Endothelial cell of umbilical vein (primary cell): ENCODE results near the gene RNASEH2B. TPM values are rescaled to one million over a fixed set of nuclear protein-coding genes. Genes with fewer than 3 reads are reported as not detected.

Experiments used
- BruUV-seq: library from RNA; stranded (reverse); fragments of 400-500 nt; replicated peaks from 2 replicates; lab custom pipeline; 2021; lab: Mats Ljungman, UMichigan
- CTCF ChIA-PET: fragments of 300-600, 350-600 bp; sonication (Branson Sonifier 250); formaldehyde crosslinking; loops from one replicate; lab custom pipeline; 2021; ENCODE audit warnings: antibody characterized with exemption, inconsistent platforms; lab: Charles Lee
- POLR2A ChIA-PET: fragments of 300-600, 350-600 bp; sonication (Branson Sonifier 250); formaldehyde crosslinking; loops from one replicate; lab custom pipeline; 2021; ENCODE audit warnings: antibody characterized with exemption, inconsistent platforms; lab: Charles Lee
- DNase-seq: peaks from one replicate; pipeline ENCODE4 v3.0.0-alpha.2; 2011; ENCODE audit warnings: low read depth, low spot score
- FAIRE-seq: peaks from 2 replicates; lab custom pipeline; 2011; peaks lifted over from hg19 to GRCh38; lab: Jason Lieb, UNC
- H2AFZ ChIP-seq: 2 replicates; pipeline ENCODE4 v1.6.0; 2012; ENCODE audit warnings: low read depth, low read length, control low read depth, inconsistent platforms
- H3K27ac ChIP-seq: 2 replicates; pipeline ENCODE4 v1.5.1; 2011; ENCODE audit warnings: low read depth, mild to moderate bottlenecking, control low read depth, low read length, moderate library complexity; ENCODE audit not compliant: insufficient read depth
- H3K27me3 ChIP-seq, 2 experiments: 2 replicates each; pipeline versions ENCODE4 v1.6.0 to v1.6.1; 2011; ENCODE audit warnings: low read length in 2 of 2, mixed read lengths in 1 of 2; ENCODE audit not compliant: control insufficient read depth in 2 of 2, insufficient read depth in 2 of 2
- H3K36me3 ChIP-seq, 2 experiments: 2 replicates in 1 of 2; 3 replicates in 1 of 2; pipeline ENCODE4 v1.5.1; 2011; ENCODE audit warnings: low read length in 2 of 2, mild to moderate bottlenecking in 1 of 2, moderate library complexity in 1 of 2; ENCODE audit not compliant: control insufficient read depth in 2 of 2, insufficient read depth in 2 of 2; ENCODE audit errors: extremely low read depth in 1 of 2
- H3K4me1 ChIP-seq: 3 replicates; pipeline ENCODE4 v1.5.1; 2011; ENCODE audit warnings: mild to moderate bottlenecking, low read length; ENCODE audit not compliant: control insufficient read depth, insufficient read depth; ENCODE audit errors: extremely low read depth
- H3K4me2 ChIP-seq: 2 replicates; pipeline ENCODE4 v1.6.1; 2011; ENCODE audit warnings: low read length, control low read depth, mixed read lengths; ENCODE audit not compliant: insufficient read depth
- H3K4me3 ChIP-seq, 3 experiments: fragments of 200-600 bp in 1 of 3; sonication (generic), shearing (Covaris generic) in 1 of 3; replicated peaks in 1 of 3; 2 replicates each; pipeline ENCODE4 v1.5.1; 2011 to 2016; ENCODE audit warnings: control low read depth in 3 of 3, low read length in 3 of 3, mild to moderate bottlenecking in 2 of 3, inconsistent platforms in 1 of 3, low read depth in 1 of 3, moderate library complexity in 1 of 3; ENCODE audit not compliant: insufficient read depth in 1 of 3
- H3K79me2 ChIP-seq: 2 replicates; pipeline ENCODE4 v1.6.0; 2012; ENCODE audit warnings: low read length, inconsistent platforms; ENCODE audit not compliant: control insufficient read depth, insufficient read depth
- H3K9ac ChIP-seq: replicated peaks from 2 replicates; pipeline ENCODE3; 2011; ENCODE audit warnings: low read length, control low read depth; ENCODE audit not compliant: insufficient read depth; ENCODE audit errors: extremely low read depth
- H3K9me1 ChIP-seq: replicated peaks from 3 replicates; pipeline ENCODE4 v1.6.0; 2011; ENCODE audit warnings: mild to moderate bottlenecking, low read length; ENCODE audit not compliant: control insufficient read depth, insufficient read depth; ENCODE audit errors: extremely low read depth
- H3K9me3 ChIP-seq: replicated peaks from 2 replicates; pipeline ENCODE4 v1.5.1; 2012; ENCODE audit warnings: low read length, inconsistent platforms; ENCODE audit not compliant: control insufficient read depth, insufficient read depth
- H4K20me1 ChIP-seq: replicated peaks from 2 replicates; pipeline ENCODE3; 2011; ENCODE audit warnings: mild to moderate bottlenecking, low read length; ENCODE audit not compliant: control insufficient read depth, insufficient read depth; ENCODE audit errors: extremely low read depth
- EZH2 ChIP-seq: IDR thresholded peaks from 2 replicates; pipeline ENCODE4 v1.6.1; 2012; ENCODE audit warnings: borderline replicate concordance, low read depth, mild to moderate bottlenecking, moderate library complexity, low read length, inconsistent platforms; ENCODE audit not compliant: severe bottlenecking
- FOS ChIP-seq: IDR thresholded peaks from 2 replicates; pipeline ENCODE4 v1.6.1; 2011; ENCODE audit warnings: mild to moderate bottlenecking, low read length, moderate library complexity, borderline replicate concordance; ENCODE audit not compliant: insufficient read depth
- GATA2 ChIP-seq: IDR thresholded peaks from 2 replicates; pipeline ENCODE4 v1.7.0; 2011; ENCODE audit warnings: low read depth, mild to moderate bottlenecking, moderate library complexity, mixed read lengths, low read length; ENCODE audit not compliant: insufficient read length, insufficient read depth
- JUN ChIP-seq: IDR thresholded peaks from 2 replicates; pipeline ENCODE4 v1.6.1; 2011; ENCODE audit warnings: borderline replicate concordance, low read depth; ENCODE audit not compliant: insufficient read length, insufficient read depth
- MYC ChIP-seq: IDR thresholded peaks from one replicate; pipeline ENCODE4 v1.6.1; 2011; ENCODE audit warnings: mild to moderate bottlenecking, low read depth, low read length
- POLR2A ChIP-seq: IDR thresholded peaks from 2 replicates; pipeline ENCODE4 v1.6.1; 2012; ENCODE audit warnings: low read depth, mild to moderate bottlenecking, control low read depth, low read length
- POLR2AphosphoS5 ChIP-seq: IDR thresholded peaks from 2 replicates; pipeline ENCODE4 v1.6.1; 2012; ENCODE audit warnings: low read depth, mild to moderate bottlenecking, control low read depth, low read length, moderate library complexity; ENCODE audit not compliant: insufficient read depth
- dilution Hi-C: fragments of 300-500 bp; cut with MboI; formaldehyde crosslinking; loops from one replicate; pipeline ENCODE4 v1.15.0; 2019; ENCODE audit warnings: low sequenced_read_pairs; ENCODE audit not compliant: extremely low pct_ligation_motif_present
- intact Hi-C: fragments of 100-400 bp; cut with micrococcal nuclease; formaldehyde crosslinking; loops from one replicate; pipeline ENCODE4 v1.10.0; 2022
- polyA plus RNA-seq, 4 experiments: library from polyadenylated mRNA; depleted of rRNA in 3 of 4; stranded (reverse) in 3 of 4; unstranded in 1 of 4; fragments of >200 nt; gene quantifications; 2 replicates each; pipeline versions ENCODE4 v1.2.1 to v1.2.3, GENCODE V29; 2011 to 2012; ENCODE audit warnings: missing spikeins in 1 of 4
- total RNA-seq: library from RNA; stranded (reverse); gene quantifications from 2 replicates; pipeline ENCODE4 v1.2.3, GENCODE V29; 2021
- TF ChIP-seq, protein P1 (sequence below), 2 donors: IDR thresholded peaks; 1 replicate in 1 of 2; 2 replicates in 1 of 2; pipeline ENCODE4 v1.5.1; 2011; ENCODE audit warnings: low read length in 2 of 2, mild to moderate bottlenecking in 2 of 2, moderate library complexity in 2 of 2, control low read depth in 1 of 2, inconsistent platforms in 1 of 2, low read depth in 1 of 2; ENCODE audit not compliant: insufficient read depth in 1 of 2; ENCODE audit errors: extremely low read depth in 1 of 2
- TF ChIP-seq, protein P2 (sequence below): IDR thresholded peaks from 2 replicates; pipeline ENCODE4 v1.6.1; 2011; ENCODE audit not compliant: insufficient read depth, insufficient read length

Gene RNASEH2B
- total and polyA plus RNA-seq, 2 donors (not counting 3 experiments of a cell fraction or from before 2014, with no cell fraction given), result 8.9 to 25.1 TPM

DNA sequence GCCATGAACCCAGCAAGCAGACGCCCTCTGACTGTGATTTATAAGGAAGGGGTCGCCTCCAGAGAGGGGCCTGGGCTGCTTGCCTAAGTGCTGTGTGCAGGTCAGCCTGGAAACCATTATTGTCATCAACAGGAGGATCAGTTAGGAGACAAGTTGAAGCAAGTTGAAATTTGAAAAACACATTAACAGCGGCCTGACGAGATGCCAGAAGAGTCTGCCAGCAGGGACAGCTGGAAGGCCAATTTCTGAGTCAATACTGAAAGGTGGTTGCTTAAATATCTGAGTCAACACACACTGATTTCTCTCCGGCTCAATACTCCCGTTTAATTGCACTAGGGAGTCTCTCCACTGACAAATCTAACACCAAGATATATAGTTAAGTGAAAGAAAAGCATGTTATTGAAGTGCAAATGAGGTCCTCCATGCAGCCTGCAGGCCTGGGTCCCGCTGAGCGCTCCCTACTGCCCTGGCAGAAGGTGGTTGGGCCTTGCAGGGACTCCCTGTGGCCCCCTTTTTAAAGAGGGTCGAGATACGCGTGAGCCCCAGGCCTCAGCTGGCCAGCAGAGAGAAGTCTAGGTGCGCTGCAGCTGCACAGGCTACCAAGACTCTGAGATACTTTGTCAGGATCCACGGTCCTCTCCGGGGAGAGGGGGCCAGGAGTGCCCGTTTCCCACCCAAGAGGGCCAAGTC lies 91.1 kb downstream of the RNASEH2B start:
- CTCF ChIA-PET, result no interaction called here
- intact Hi-C loops (no loop called here), dilution Hi-C loops (no loop called here)
- Histone ChIP-seq H3K4me1 (no peaks in the 10 kb centered on the region), H3K27me3 (peaks cover 3 to 6% of the 10 kb centered on the region in 2 experiments), H3K27ac (no peak overlapping the region), H2AFZ (no peak overlapping the region), H3K9me3 (no peaks in the 10 kb centered on the region), H3K79me2 (no peaks in the 10 kb centered on the region), H3K4me3 (no peak overlapping the region), H3K9ac (no peak overlapping the region), H3K9me1 (no peaks in the 10 kb centered on the region), H3K4me2 (no peak overlapping the region), H3K36me3 (no peaks in the 10 kb centered on the region), H4K20me1 (no peaks in the 10 kb centered on the region)
- no peak for FAIRE-seq
- DNase-seq, result no peak
- no TSS peak for BruUV-seq
- TF ChIP-seq EZH2, result no peak
- no peak for TF ChIP-seq POLR2AphosphoS5
- TF ChIP-seq GATA2, result no peak
- TF ChIP-seq MYC, result no peak
- no peak for TF ChIP-seq FOS
- no peak for TF ChIP-seq JUN
- TF ChIP-seq, protein P1, sequence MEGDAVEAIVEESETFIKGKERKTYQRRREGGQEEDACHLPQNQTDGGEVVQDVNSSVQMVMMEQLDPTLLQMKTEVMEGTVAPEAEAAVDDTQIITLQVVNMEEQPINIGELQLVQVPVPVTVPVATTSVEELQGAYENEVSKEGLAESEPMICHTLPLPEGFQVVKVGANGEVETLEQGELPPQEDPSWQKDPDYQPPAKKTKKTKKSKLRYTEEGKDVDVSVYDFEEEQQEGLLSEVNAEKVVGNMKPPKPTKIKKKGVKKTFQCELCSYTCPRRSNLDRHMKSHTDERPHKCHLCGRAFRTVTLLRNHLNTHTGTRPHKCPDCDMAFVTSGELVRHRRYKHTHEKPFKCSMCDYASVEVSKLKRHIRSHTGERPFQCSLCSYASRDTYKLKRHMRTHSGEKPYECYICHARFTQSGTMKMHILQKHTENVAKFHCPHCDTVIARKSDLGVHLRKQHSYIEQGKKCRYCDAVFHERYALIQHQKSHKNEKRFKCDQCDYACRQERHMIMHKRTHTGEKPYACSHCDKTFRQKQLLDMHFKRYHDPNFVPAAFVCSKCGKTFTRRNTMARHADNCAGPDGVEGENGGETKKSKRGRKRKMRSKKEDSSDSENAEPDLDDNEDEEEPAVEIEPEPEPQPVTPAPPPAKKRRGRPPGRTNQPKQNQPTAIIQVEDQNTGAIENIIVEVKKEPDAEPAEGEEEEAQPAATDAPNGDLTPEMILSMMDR (IDR thresholded peaks at IDR 0.05; ENCODE audit: extremely low read depth in 1 of 2, insufficient read depth in 1 of 2, low read depth in 1 of 2, low read length in 2 of 2), result no peak
- no peak for TF ChIP-seq POLR2A
- TF ChIP-seq, protein P2, sequence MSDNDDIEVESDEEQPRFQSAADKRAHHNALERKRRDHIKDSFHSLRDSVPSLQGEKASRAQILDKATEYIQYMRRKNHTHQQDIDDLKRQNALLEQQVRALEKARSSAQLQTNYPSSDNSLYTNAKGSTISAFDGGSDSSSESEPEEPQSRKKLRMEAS, result no peak
- POLR2A ChIA-PET, result interaction anchor here (0.6 kb wide), 1 partner anchor 20 kb away, joined by 3 read pairs; no protein-coding TSS in a partner anchor
